C4-2B (cell line): Measurements from ENCODE around the gene GGPS1.
"Not testable (repeated sequence)": the region's sequence is repeated elsewhere in the genome, so short reads cannot be mapped to it uniquely, and the experiment has no call there.

Experiments used
- H3K27ac ChIP-seq: fragments of 450-650 bp; 2 replicates; pipeline ENCODE4 v1.5.1; 2017
- ZFX ChIP-seq: fragments of 450-650 bp; IDR thresholded peaks from 2 replicates; pipeline ENCODE4 v1.6.1; 2017
- TF ChIP-seq, protein P1 (sequence below): fragments of 450-650 bp; conservative IDR thresholded peaks from 2 replicates; pipeline ENCODE4 v1.5.1; 2017; ENCODE audit warnings: mild to moderate bottlenecking

Gene GGPS1

DNA sequence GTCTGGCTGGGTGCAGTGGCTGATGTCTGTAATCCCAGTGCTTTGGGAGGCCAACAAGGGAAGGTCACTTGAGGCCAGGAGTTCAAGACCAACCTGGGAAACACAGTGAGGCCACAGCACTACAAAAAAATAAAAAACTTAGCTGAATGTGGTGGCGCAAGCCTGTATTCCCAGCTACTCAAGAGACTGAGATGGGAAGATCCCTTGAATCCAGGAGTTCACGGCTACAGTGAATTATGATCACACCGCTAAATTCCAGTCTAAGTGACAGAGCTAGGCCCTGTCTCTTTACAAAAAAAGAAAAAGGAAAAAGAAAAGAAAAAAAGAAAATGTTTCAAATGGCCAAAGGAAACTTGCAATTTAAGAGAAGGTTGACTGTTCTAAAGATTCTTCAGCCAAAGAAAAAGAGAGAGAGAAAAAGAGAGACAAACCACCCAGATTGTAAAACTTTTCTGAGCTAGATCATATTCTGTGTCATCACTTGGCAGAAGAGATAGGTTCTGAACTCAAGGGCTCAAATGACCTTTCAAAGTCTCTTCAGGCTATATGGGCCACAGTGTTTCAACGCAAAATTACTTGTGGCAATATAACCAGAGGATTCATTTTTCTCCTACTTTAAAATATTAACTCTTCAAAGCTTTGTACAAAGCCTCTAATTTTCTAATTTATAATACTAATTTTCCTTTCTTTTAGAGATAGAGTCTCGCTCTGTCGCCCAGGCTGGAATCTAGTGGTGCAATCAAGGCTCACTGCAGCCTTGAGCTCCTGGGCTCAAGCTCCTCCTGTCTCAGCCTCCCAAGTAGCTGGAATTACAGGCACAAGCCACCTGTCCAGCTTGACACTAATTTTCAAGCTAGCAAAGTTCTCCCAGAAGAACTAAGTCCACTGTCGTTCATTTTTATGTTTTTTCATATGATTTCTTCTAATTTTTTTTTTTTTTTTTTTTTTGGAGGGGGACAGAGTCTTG is 20.9 kb upstream of the GGPS1 start:
- H3K27ac ChIP-seq: no peak overlapping the region
- TF ChIP-seq, protein P1, sequence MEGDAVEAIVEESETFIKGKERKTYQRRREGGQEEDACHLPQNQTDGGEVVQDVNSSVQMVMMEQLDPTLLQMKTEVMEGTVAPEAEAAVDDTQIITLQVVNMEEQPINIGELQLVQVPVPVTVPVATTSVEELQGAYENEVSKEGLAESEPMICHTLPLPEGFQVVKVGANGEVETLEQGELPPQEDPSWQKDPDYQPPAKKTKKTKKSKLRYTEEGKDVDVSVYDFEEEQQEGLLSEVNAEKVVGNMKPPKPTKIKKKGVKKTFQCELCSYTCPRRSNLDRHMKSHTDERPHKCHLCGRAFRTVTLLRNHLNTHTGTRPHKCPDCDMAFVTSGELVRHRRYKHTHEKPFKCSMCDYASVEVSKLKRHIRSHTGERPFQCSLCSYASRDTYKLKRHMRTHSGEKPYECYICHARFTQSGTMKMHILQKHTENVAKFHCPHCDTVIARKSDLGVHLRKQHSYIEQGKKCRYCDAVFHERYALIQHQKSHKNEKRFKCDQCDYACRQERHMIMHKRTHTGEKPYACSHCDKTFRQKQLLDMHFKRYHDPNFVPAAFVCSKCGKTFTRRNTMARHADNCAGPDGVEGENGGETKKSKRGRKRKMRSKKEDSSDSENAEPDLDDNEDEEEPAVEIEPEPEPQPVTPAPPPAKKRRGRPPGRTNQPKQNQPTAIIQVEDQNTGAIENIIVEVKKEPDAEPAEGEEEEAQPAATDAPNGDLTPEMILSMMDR: no peak
- no peak for TF ChIP-seq ZFX

DNA sequence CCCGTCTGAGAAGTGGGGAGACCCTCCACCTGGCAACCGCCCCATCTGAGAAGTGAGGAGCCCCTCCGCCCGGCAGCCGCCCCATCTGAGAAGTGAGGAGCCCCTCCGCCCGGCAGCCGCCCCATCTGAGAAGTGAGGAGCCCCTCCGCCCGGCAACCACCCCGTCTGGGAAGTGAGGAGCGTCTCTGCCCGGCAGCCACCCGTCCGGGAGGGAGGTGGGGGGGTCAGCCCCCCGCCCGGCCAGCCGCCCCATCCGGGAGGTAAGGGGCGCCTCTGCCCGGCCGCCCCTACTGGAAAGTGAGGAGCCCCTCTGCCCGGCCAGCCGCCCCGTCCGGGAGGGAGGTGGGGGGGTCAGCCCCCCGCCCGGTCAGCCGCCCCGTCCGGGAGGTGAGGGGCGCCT is 19.2 kb upstream of the GGPS1 start:
- not testable (repeated sequence) for H3K27ac ChIP-seq

DNA sequence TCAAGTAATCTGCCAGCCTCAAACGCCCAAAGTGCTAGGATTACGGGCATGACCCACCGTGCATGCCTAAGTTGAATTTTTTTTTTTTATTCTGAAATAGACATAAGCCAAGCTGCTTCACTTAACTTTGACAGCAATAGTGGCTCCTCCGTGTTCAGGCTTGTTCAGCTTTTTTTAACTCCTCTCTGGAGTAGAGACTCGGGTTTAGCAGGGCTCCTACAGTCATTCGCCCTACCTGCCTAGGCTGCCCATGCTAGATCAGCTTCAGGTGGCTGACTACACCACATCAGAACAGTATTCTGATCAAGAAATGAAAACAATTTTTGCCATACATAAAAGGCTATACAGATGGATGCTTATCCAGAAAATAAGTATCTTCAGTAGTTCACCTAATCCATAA is 15.1 kb upstream of the GGPS1 start:
- no peak overlapping the region for H3K27ac ChIP-seq
- no peak for TF ChIP-seq ZFX
- TF ChIP-seq, protein P1: no peak

DNA sequence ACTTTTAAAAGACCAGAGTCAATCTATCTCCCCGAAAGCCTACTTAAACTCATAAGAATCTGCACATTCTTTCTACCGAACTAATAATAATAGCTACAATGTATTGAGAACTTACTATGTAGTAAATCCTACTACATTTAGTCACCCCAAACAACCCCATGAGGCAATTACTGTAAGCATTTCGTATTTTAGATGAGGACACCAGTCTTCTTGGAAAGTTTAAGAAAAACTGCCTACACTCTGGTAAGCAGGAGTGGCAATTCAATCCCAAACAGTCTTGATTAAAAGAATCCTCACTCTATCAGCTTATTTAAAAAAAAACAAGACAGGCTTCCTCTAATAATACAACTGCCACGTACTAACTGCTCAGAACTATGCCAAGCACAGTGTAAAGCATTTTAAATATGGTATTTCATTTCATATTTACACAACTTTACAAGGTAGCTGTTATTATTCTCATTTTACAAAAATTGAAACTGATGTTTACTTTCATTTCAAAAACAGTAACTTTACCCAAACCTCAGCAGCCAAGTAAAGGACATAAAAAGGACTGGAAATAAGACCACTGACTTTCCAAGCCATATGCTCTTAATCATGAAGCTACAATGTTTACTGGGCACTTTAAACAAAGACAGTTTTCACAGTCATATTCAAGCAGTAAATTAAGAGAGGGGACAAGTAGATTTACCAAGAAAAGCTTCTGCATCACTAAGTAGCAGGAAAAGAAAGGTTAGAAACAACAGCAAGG is 14.3 kb upstream of the GGPS1 start:
- no peak overlapping the region for H3K27ac ChIP-seq
- TF ChIP-seq ZFX: no peak
- TF ChIP-seq, protein P1: no peak

DNA sequence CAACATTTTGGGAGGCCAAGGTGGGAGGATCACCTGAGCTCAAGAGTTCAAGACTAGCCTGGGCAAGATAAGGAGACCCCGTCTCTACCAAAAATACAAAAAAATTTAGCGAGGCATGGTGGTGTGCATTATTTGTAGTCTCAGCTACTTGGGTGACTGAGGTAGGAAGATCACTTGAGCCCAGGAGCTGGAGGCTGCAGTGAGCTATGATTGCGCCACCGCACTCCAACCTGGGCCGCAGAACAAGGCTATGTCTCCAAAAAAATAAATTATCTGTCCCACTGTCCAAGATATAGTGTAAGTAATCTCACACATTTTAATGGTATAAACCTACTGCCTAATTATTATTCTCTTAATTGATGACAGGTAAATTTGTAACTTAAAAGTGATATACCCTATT is 13.2 kb upstream of the GGPS1 start:
- no peak for TF ChIP-seq ZFX
- TF ChIP-seq, protein P1: no peak

DNA sequence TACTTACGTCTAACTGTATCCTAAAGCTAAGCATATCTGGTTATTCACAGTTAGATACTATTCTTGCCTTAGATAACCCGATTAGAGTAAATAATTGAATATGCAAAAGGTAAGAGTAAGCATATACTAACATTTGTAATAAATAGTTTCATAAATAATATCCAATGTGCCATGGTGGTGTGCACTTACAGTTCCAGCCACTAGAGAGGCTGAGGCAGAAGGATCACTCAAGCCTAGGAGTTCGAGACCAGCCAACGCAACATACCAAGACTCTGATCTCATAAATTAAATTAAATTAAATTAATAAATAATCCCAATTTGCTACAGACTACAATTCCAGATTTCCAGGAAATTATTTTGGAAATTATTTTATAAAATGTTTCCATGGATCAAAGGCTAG is 12.6 kb upstream of the GGPS1 start:
- TF ChIP-seq, protein P1: no peak; the same call in 1 of the 2 replicates
- H3K27ac ChIP-seq: no peak overlapping the region

More for the DNA sequence above, 13.2 kb upstream of the GGPS1 start:
- no peak overlapping the region for H3K27ac ChIP-seq

DNA sequence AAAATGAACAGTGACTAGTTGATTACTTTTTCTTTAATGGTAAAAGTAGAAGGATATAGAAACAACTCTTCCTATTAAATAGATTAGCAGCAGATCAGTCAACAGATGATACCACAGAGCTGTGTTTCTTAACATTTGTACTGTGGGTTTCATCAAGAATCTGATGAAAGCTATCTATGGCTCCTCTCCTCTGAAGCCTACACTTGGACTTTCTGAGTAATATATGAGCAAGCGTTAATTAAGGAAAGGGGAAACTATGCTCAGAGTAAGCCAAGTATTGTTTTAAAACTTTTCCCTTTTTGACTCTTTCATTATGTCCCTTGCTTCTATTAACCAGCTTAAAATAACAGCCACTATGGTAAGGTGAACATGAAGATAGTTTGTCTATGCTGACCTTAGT is 11.2 kb upstream of the GGPS1 start:
- TF ChIP-seq, protein P1: no peak
- TF ChIP-seq ZFX: no peak

More for the DNA sequence above, 11.2 kb upstream of the GGPS1 start:
- no peak overlapping the region for H3K27ac ChIP-seq
